PC-3 (cell line): ENCODE results near the gene SNX27. TPM values are rescaled to one million over a fixed set of nuclear protein-coding genes. Genes with fewer than 3 reads are reported as not detected.

Experiments used
- ATAC-seq: fragments of 200-7000 bp; cut with Tn5 transposase; 2 replicates; pipeline ENCODE4 v1.9.1; 2020; ENCODE audit warnings: mild to moderate bottlenecking, moderate library complexity
- BruUV-seq: library from RNA; stranded (reverse); fragments of 400-500 nt; replicated peaks from 2 replicates; lab custom pipeline; 2021; lab: Mats Ljungman, UMichigan
- CTCF ChIA-PET: fragments of 300-600 bp; sonication (Branson Sonifier 250); formaldehyde crosslinking; loops from one replicate; lab custom pipeline; 2022; ENCODE audit warnings: antibody characterized with exemption; lab: Charles Lee
- POLR2A ChIA-PET: fragments of 300-600 bp; sonication (Branson Sonifier 250); formaldehyde crosslinking; loops from one replicate; lab custom pipeline; 2022; ENCODE audit warnings: antibody characterized with exemption; ENCODE audit not compliant: unreplicated experiment; lab: Charles Lee
- DNase-seq: peaks from one replicate; pipeline ENCODE4 v3.0.0-alpha.2; 2015
- H2AFZ ChIP-seq: fragments of 300-600 bp; sonication (generic); 2 replicates; pipeline ENCODE4 v1.6.0; 2016; ENCODE audit warnings: antibody characterized with exemption, low read length
- H3F3A ChIP-seq: fragments of 300-600 bp; sonication (generic); one replicate; pipeline ENCODE4 v1.6.0; 2017; ENCODE audit warnings: antibody characterized with exemption, low read length, control low read depth, mild to moderate bottlenecking; ENCODE audit not compliant: unreplicated experiment
- H3K27ac ChIP-seq: fragments of 300-600 bp; sonication (generic); 2 replicates; pipeline ENCODE4 v1.5.1; 2016; ENCODE audit warnings: mild to moderate bottlenecking, low read length
- H3K27me3 ChIP-seq: fragments of 300-600 bp; sonication (generic); 2 replicates; pipeline ENCODE4 v1.6.1; 2016; ENCODE audit warnings: low read length, mixed read lengths
- H3K36me3 ChIP-seq: fragments of 300-600 bp; sonication (generic); 2 replicates; pipeline ENCODE4 v1.6.1; 2016; ENCODE audit warnings: low read depth, mixed run types, low read length, mixed read lengths
- H3K4me1 ChIP-seq: fragments of 300-600 bp; sonication (generic); 2 replicates; pipeline ENCODE4 v1.5.1; 2016; ENCODE audit warnings: low read length; ENCODE audit not compliant: insufficient read depth
- H3K4me2 ChIP-seq: fragments of 300-600 bp; sonication (generic); 2 replicates; pipeline ENCODE4 v1.6.0; 2016; ENCODE audit warnings: low read length
- H3K4me3 ChIP-seq: fragments of 300-600 bp; sonication (generic); 2 replicates; pipeline ENCODE4 v1.5.1; 2016; ENCODE audit warnings: mild to moderate bottlenecking, low read length, mixed read lengths
- H3K79me2 ChIP-seq: fragments of 300-600 bp; sonication (generic); 2 replicates; pipeline ENCODE4 v1.6.1; 2017; ENCODE audit warnings: low read length, mixed read lengths
- H3K9ac ChIP-seq: fragments of 300-600 bp; sonication (generic); 2 replicates; pipeline ENCODE4 v1.6.0; 2016; ENCODE audit warnings: mild to moderate bottlenecking, low read length
- H3K9me2 ChIP-seq: fragments of 300-600 bp; sonication (generic); replicated peaks from 2 replicates; pipeline ENCODE4 v1.6.1; 2016; ENCODE audit warnings: mixed run types, low read length, mixed read lengths
- H3K9me3 ChIP-seq: fragments of 300-600 bp; sonication (generic); 2 replicates; pipeline ENCODE4 v1.6.1; 2016; ENCODE audit warnings: low read length, mixed read lengths
- H4K20me1 ChIP-seq: fragments of 300-600 bp; sonication (generic); 2 replicates; pipeline ENCODE4 v1.6.1; 2016; ENCODE audit warnings: low read length, mixed read lengths
- CTCF ChIP-seq: fragments of 300-600 bp; sonication (generic); conservative IDR thresholded peaks from 2 replicates; pipeline ENCODE4 v1.5.1; 2017; ENCODE audit warnings: antibody characterized with exemption, low read depth, mild to moderate bottlenecking, low read length
- EZH2 ChIP-seq: fragments of 300-600 bp; sonication (generic); IDR thresholded peaks from one replicate; pipeline ENCODE4 v1.6.1; 2017; ENCODE audit warnings: antibody characterized with exemption, mild to moderate bottlenecking, low read length; ENCODE audit not compliant: unreplicated experiment
- EZH2phosphoT487 ChIP-seq: fragments of 300-600 bp; sonication (generic); IDR thresholded peaks from 2 replicates; pipeline ENCODE4 v1.6.1; 2018; ENCODE audit warnings: mild to moderate bottlenecking, antibody characterized with exemption, low read length, borderline replicate concordance
- intact Hi-C: fragments of 100-400 bp; cut with micrococcal nuclease; formaldehyde crosslinking; loops from 2 replicates; pipeline ENCODE4 v1.9.0; 2023
- total RNA-seq: library from RNA; depleted of rRNA; stranded (reverse); fragments of >200 nt; gene quantifications from 2 replicates; pipeline ENCODE4 v1.2.3, GENCODE V29; 2014

SNX27 gene
- total RNA-seq, 1 experiment from 2014 or later, result 25.1 TPM

GRCh38 chr1:151577173-151577572 is 34.7 kb upstream of the SNX27 start:
- Histone ChIP-seq H3K4me2 (no peak overlapping the region), H3K79me2 (0 out of 2 replicates have a peak, but pooled peaks cover 4% of the 10 kb centered on the region), H3K27me3 (no peaks in the 10 kb centered on the region), H3K4me1 (peaks cover 44% of the 10 kb centered on the region), H3K27ac (no peak overlapping the region), H3K9ac (no peak overlapping the region), H3K4me3 (no peak overlapping the region), H3F3A (no peaks in the 10 kb centered on the region), H2AFZ (no peak overlapping the region), H3K9me3 (no peaks in the 10 kb centered on the region), H3K9me2 (no peaks in the 10 kb centered on the region), H3K36me3 (peaks cover 49% of the 10 kb centered on the region), H4K20me1 (no peaks in the 10 kb centered on the region)
- intact Hi-C loops, result no loop called here
- TF ChIP-seq CTCF (no peak), EZH2phosphoT487 (no peak), EZH2 (no peak)
- no TSS peak for BruUV-seq
- no peak for DNase-seq
- no peak for ATAC-seq
- ChIA-PET CTCF (interaction anchor here (0.5 kb wide), 1 partner anchor 87 kb away, joined by 3 read pairs; no protein-coding TSS in a partner anchor), POLR2A (no interaction called here)

GRCh38 chr1:151578941-151579340 is 32.9 kb upstream of the SNX27 start:
- no peaks in the 10 kb centered on the region for H4K20me1 ChIP-seq
- no peak overlapping the region for H3K4me3 ChIP-seq
- TF ChIP-seq EZH2phosphoT487 (no peak), CTCF (no peak), EZH2 (no peak)
- no peak overlapping the region for H3K9ac ChIP-seq
- no peaks in the 10 kb centered on the region for H3K27me3 ChIP-seq
- no TSS peak for BruUV-seq
- H3K9me3 ChIP-seq, result no peaks in the 10 kb centered on the region
- peak overlapping the region; percentile 59 for H3K27ac ChIP-seq
- DNase-seq (peak; percentile 43), ATAC-seq (no peak)
- intact Hi-C loops, result no loop called here
- peaks cover 41% of the 10 kb centered on the region for H3K4me1 ChIP-seq
- no peaks in the 10 kb centered on the region for H3K79me2 ChIP-seq
- peak overlapping the region; percentile 10 for H3K4me2 ChIP-seq
- ChIA-PET CTCF (interaction anchor here (0.6 kb wide), 1 partner anchor 15 kb away, joined by 3 read pairs; no protein-coding TSS in a partner anchor), POLR2A (interaction anchor here (0.9 kb wide), 1 partner anchor 38 kb away, joined by 3 read pairs; no protein-coding TSS in a partner anchor)
- no peaks in the 10 kb centered on the region for H3F3A ChIP-seq
- no peaks in the 10 kb centered on the region for H3K9me2 ChIP-seq
- no peak overlapping the region for H2AFZ ChIP-seq
- H3K36me3 ChIP-seq, result peaks cover 42% of the 10 kb centered on the region
